IMR-90 (cell line): ENCODE results near the gene RFT1. TPM values are rescaled to one million over a fixed set of nuclear protein-coding genes. Genes with fewer than 3 reads are reported as not detected.

Source experiments
- ATAC-seq: fragments of 200-7000 bp; cut with Tn5 transposase; 2 replicates; pipeline ENCODE4 v1.9.1; 2020; ENCODE audit warnings: low read depth, mild to moderate bottlenecking, moderate library complexity
- BruUV-seq: library from RNA; stranded (reverse); fragments of 400-500 nt; replicated peaks from 2 replicates; lab custom pipeline; 2021; lab: Mats Ljungman, UMichigan
- CTCF ChIA-PET: fragments of 300-600 bp; formaldehyde crosslinking; extraction: SDS; loops from one replicate; lab custom pipeline; 2021; ENCODE audit warnings: antibody characterized with exemption; lab: Yijun Ruan, JAX
- POLR2A ChIA-PET: fragments of 300-600 bp; sonication (Branson Sonifier 250); formaldehyde crosslinking; loops from one replicate; lab custom pipeline; 2022; ENCODE audit warnings: antibody characterized with exemption; ENCODE audit not compliant: unreplicated experiment; lab: Charles Lee
- DNase-seq: peaks from one replicate; pipeline ENCODE4 v3.0.0; 2013
- H2AFZ ChIP-seq: replicated peaks from 2 replicates; pipeline ENCODE3; 2013; ENCODE audit warnings: low read length, mild to moderate bottlenecking; ENCODE audit not compliant: poor library complexity
- H2AK5ac ChIP-seq: 2 replicates; pipeline ENCODE4 v1.6.1; 2013; ENCODE audit warnings: low read depth, low read length, inconsistent platforms
- H2AK9ac ChIP-seq: replicated peaks from 2 replicates; pipeline ENCODE3; 2013; ENCODE audit warnings: mild to moderate bottlenecking, low read depth, low read length, moderate library complexity; ENCODE audit not compliant: poor library complexity
- H2BK120ac ChIP-seq: 2 replicates; pipeline ENCODE4 v1.6.1; 2013; ENCODE audit warnings: low read depth, low read length, inconsistent platforms
- H2BK15ac ChIP-seq: 3 replicates; pipeline ENCODE4 v1.6.1; 2013; ENCODE audit warnings: low read depth, low read length, inconsistent platforms
- H2BK20ac ChIP-seq: 2 replicates; pipeline ENCODE4 v1.6.1; 2013; ENCODE audit warnings: low read depth, mild to moderate bottlenecking, inconsistent platforms, low read length, moderate library complexity
- H2BK5ac ChIP-seq: 2 replicates; pipeline ENCODE4 v1.6.1; 2013; ENCODE audit warnings: mild to moderate bottlenecking, low read depth, low read length, inconsistent platforms; ENCODE audit not compliant: poor library complexity, severe bottlenecking
- H3K14ac ChIP-seq: replicated peaks from 2 replicates; pipeline ENCODE4 v1.6.1; 2013; ENCODE audit warnings: low read depth, low read length, inconsistent platforms
- H3K18ac ChIP-seq: 2 replicates; pipeline ENCODE4 v1.6.1; 2013; ENCODE audit warnings: low read depth, low read length, control low read depth
- H3K23ac ChIP-seq: 2 replicates; pipeline ENCODE4 v1.6.1; 2013; ENCODE audit warnings: low read depth, low read length, inconsistent platforms
- H3K27ac ChIP-seq: 2 replicates; pipeline ENCODE4 v1.5.1; 2013; ENCODE audit warnings: mild to moderate bottlenecking, control low read depth, low read length; ENCODE audit not compliant: insufficient read depth
- H3K27me3 ChIP-seq: 2 replicates; pipeline ENCODE4 v1.6.1; 2013; ENCODE audit warnings: low read length; ENCODE audit not compliant: control insufficient read depth, insufficient read depth
- H3K36me3 ChIP-seq: 2 replicates; pipeline ENCODE4 v1.6.1; 2013; ENCODE audit warnings: low read length, mixed read lengths; ENCODE audit not compliant: control insufficient read depth, insufficient read depth
- H3K4ac ChIP-seq: 2 replicates; pipeline ENCODE4 v1.6.1; 2013; ENCODE audit warnings: low read depth, low read length, inconsistent platforms
- H3K4me1 ChIP-seq: 2 replicates; pipeline ENCODE4 v1.6.1; 2013; ENCODE audit warnings: low read length, mixed read lengths; ENCODE audit not compliant: control insufficient read depth, insufficient read depth
- H3K4me2 ChIP-seq: 2 replicates; pipeline ENCODE4 v1.6.1; 2013; ENCODE audit warnings: low read depth, mild to moderate bottlenecking, control low read depth, low read length, moderate library complexity
- H3K4me3 ChIP-seq: 2 replicates; pipeline ENCODE4 v1.5.1; 2013; ENCODE audit warnings: low read depth, mild to moderate bottlenecking, control low read depth, low read length, moderate library complexity; ENCODE audit not compliant: insufficient read depth
- H3K56ac ChIP-seq: 2 replicates; pipeline ENCODE4 v1.6.1; 2013; ENCODE audit warnings: low read length, inconsistent platforms; ENCODE audit not compliant: insufficient read depth; ENCODE audit errors: extremely low read depth
- H3K79me1 ChIP-seq, 2 experiments: 2 replicates each; pipeline ENCODE4 v1.6.1; 2013; ENCODE audit warnings: low read length in 2 of 2, inconsistent platforms in 1 of 2, low read depth in 1 of 2
- H3K9ac ChIP-seq: 2 replicates; pipeline ENCODE4 v1.6.1; 2013; ENCODE audit warnings: low read depth, low read length, control low read depth
- H3K9me1 ChIP-seq: 2 replicates; pipeline ENCODE4 v1.6.1; 2013; ENCODE audit warnings: low read length, inconsistent platforms; ENCODE audit not compliant: insufficient read depth
- H3K9me3 ChIP-seq: 2 replicates; pipeline ENCODE4 v1.6.1; 2013; ENCODE audit warnings: low read length; ENCODE audit not compliant: control insufficient read depth, insufficient read depth
- H4K20me1 ChIP-seq: 2 replicates; pipeline ENCODE4 v1.6.1; 2013; ENCODE audit warnings: low read length, inconsistent platforms; ENCODE audit not compliant: insufficient read depth
- H4K5ac ChIP-seq: 2 replicates; pipeline ENCODE4 v1.6.1; 2013; ENCODE audit warnings: mild to moderate bottlenecking, low read depth, low read length, control low read depth
- H4K8ac ChIP-seq, 2 experiments: 2 replicates each; pipeline ENCODE4 v1.6.1; 2013; ENCODE audit warnings: low read depth in 2 of 2, low read length in 2 of 2, control low read depth in 1 of 2, inconsistent platforms in 1 of 2
- H4K91ac ChIP-seq: 2 replicates; pipeline ENCODE4 v1.6.1; 2013; ENCODE audit warnings: low read depth, low read length, inconsistent platforms; ENCODE audit not compliant: insufficient read depth
- BHLHE40 ChIP-seq: fragments of 150-350 bp; IDR thresholded peaks from 2 replicates; pipeline ENCODE4 v1.6.1; 2016; ENCODE audit warnings: mild to moderate bottlenecking, low read depth, low read length
- CEBPB ChIP-seq: IDR thresholded peaks from 2 replicates; pipeline ENCODE4 v1.6.1; 2012; ENCODE audit warnings: low read depth, low read length, improper control_type of control experiment
- FOS ChIP-seq: fragments of 150-350 bp; IDR thresholded peaks from 2 replicates; pipeline ENCODE4 v1.6.1; 2016; ENCODE audit warnings: low read depth, low read length
- MAFK ChIP-seq: IDR thresholded peaks from 2 replicates; pipeline ENCODE4 v1.6.1; 2012; ENCODE audit warnings: low read depth, low read length, improper control_type of control experiment
- MAZ ChIP-seq: IDR thresholded peaks from 2 replicates; pipeline ENCODE4 v1.6.1; 2012; ENCODE audit warnings: low read depth, mild to moderate bottlenecking, low read length, improper control_type of control experiment, moderate library complexity, borderline replicate concordance
- MXI1 ChIP-seq: IDR thresholded peaks from 2 replicates; pipeline ENCODE4 v1.6.1; 2012; ENCODE audit warnings: low read depth, mild to moderate bottlenecking, low read length, moderate library complexity, borderline replicate concordance
- NFE2L2 ChIP-seq: fragments of 150-350 bp; IDR thresholded peaks from 2 replicates; pipeline ENCODE4 v1.6.1; 2016; ENCODE audit warnings: low read depth, mild to moderate bottlenecking, low read length
- POLR2A ChIP-seq: IDR thresholded peaks from 2 replicates; pipeline ENCODE4 v1.6.1; 2012; ENCODE audit warnings: mild to moderate bottlenecking, low read depth, low read length
- RAD21 ChIP-seq: IDR thresholded peaks from 2 replicates; pipeline ENCODE4 v1.6.1; 2012; ENCODE audit warnings: low read length, improper control_type of control experiment
- RCOR1 ChIP-seq: IDR thresholded peaks from 2 replicates; pipeline ENCODE4 v1.6.1; 2012; ENCODE audit warnings: mild to moderate bottlenecking, low read length, improper control_type of control experiment; ENCODE audit not compliant: insufficient replicate concordance
- RFX5 ChIP-seq: IDR thresholded peaks from 2 replicates; pipeline ENCODE4 v1.8.0; 2012; ENCODE audit warnings: low read depth, mild to moderate bottlenecking, low read length, moderate library complexity
- SMC3 ChIP-seq: fragments of 150-350 bp; IDR thresholded peaks from 2 replicates; pipeline ENCODE4 v1.6.1; 2016; ENCODE audit warnings: low read depth, mild to moderate bottlenecking, antibody characterized with exemption, low read length, moderate library complexity
- WGBS, 2 experiments: methylation state at CpG; one replicate each; pipeline versions ENCODE4 v1.1.5 to v1.1.7; 2013; ENCODE audit warnings: missing lambda C conversion rate in 2 of 2; ENCODE audit not compliant: insufficient read length in 1 of 2; ENCODE audit errors: extremely low coverage in 2 of 2; 5-methylcytosine and 5-hydroxymethylcytosine counted together
- dilution Hi-C: fragments of 300-500 bp; cut with HindIII; formaldehyde crosslinking; loops from one replicate; pipeline ENCODE4 v1.14.3; 2018; ENCODE audit warnings: low sequenced_read_pairs; ENCODE audit not compliant: unreplicated experiment
- in situ Hi-C: fragments of 300-500 bp; cut with MboI; formaldehyde crosslinking; loops from 3 replicates; pipeline ENCODE4 v1.14.3; 2019; ENCODE audit warnings: low sequenced_read_pairs, inconsistent platforms, mixed read lengths
- intact Hi-C: fragments of 100-400 bp; cut with micrococcal nuclease; formaldehyde crosslinking; loops from 2 replicates; pipeline ENCODE4 v1.10.0; 2022
- polyA plus RNA-seq, 3 experiments: library from polyadenylated mRNA; depleted of rRNA; stranded (reverse); fragments of >200 nt; gene quantifications; 2 replicates each; pipeline ENCODE4 v1.2.3, GENCODE V29; 2012; ENCODE audit warnings: low replicate concordance in 1 of 3
- total RNA-seq: library from RNA; depleted of rRNA; stranded (reverse); fragments of >200 nt; gene quantifications from 2 replicates; pipeline ENCODE4 v1.2.3, GENCODE V29; 2012
- TF ChIP-seq, protein P1 (sequence below): fragments of 150-350 bp; IDR thresholded peaks from 2 replicates; pipeline ENCODE4 v1.6.1; 2016; ENCODE audit warnings: low read depth, mild to moderate bottlenecking, low read length, moderate library complexity, borderline replicate concordance
- TF ChIP-seq, protein P2 (sequence below): conservative IDR thresholded peaks from 2 replicates; pipeline ENCODE4 v1.5.1; 2012; ENCODE audit warnings: mild to moderate bottlenecking, low read depth, low read length, improper control_type of control experiment
- TF ChIP-seq, protein P3 (sequence below): fragments of 150-350 bp; IDR thresholded peaks from 2 replicates; pipeline ENCODE4 v1.6.1; 2017; ENCODE audit warnings: mild to moderate bottlenecking, antibody characterized with exemption, low read length, low read depth

RFT1 gene
- total and polyA plus RNA-seq, 2 of the 4 experiments (the other 2 are of a cell fraction) = 14.5 to 23.5 TPM

DNA sequence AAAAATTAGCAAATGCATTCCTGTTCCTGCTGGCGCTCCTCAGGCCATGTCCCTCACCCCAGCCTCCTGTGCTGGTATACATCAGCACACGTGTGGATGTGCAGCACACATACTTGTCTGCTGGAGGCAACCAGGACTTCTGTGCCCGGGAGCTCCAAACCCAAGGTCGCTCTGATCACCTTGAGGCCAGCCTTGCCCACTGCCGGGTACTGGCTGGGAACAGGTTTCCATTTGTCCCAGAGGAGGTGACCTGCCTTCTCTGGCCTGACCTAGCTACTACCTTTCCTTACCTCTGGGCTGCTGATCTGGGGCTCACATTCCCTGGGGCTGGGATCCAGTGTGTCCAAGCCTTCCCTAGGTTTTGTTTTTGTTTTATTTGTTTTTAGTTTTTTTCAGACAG lies 42.9 kb upstream of the RFT1 start:
- Histone ChIP-seq H3K4me1 (no peaks in the 10 kb centered on the region), H4K20me1 (peaks cover 10% of the 10 kb centered on the region; the same call in 1 of the 2 replicates), H3K79me1 (peaks cover 0 to 61% of the 10 kb centered on the region in 2 experiments), H4K8ac (no peak overlapping the region), H2BK20ac (no peak overlapping the region), H3K9me3 (no peaks in the 10 kb centered on the region), H3K4me3 (no peak overlapping the region), H3K9me1 (peaks cover 6% of the 10 kb centered on the region; the same call in 1 of the 2 replicates), H3K4ac (no peak overlapping the region), H2BK120ac (no peak overlapping the region), H2BK15ac (no peak overlapping the region), H2AK9ac (no peak overlapping the region), H3K23ac (no peak overlapping the region), H2AK5ac (no peak overlapping the region), H3K4me2 (no peak overlapping the region), H4K91ac (no peak overlapping the region), H3K27me3 (no peaks in the 10 kb centered on the region), H3K9ac (no peak overlapping the region), H3K36me3 (peaks cover 4% of the 10 kb centered on the region), H2BK5ac (no peak overlapping the region), H3K14ac (no peak overlapping the region), H3K27ac (no peak overlapping the region), H2AFZ (no peak overlapping the region), H3K56ac (no peak overlapping the region), H3K18ac (no peak overlapping the region), H4K5ac (no peak overlapping the region)
- in situ Hi-C loops (no loop called here), intact Hi-C loops (no loop called here), dilution Hi-C loops (no loop called here)
- DNase-seq (no peak), ATAC-seq (no peak)
- BruUV-seq = no TSS peak
- no peak for TF ChIP-seq RFX5
- TF ChIP-seq CEBPB = no peak
- no peak for TF ChIP-seq POLR2A
- no peak for TF ChIP-seq BHLHE40
- TF ChIP-seq RCOR1 = no peak
- TF ChIP-seq, protein P1, sequence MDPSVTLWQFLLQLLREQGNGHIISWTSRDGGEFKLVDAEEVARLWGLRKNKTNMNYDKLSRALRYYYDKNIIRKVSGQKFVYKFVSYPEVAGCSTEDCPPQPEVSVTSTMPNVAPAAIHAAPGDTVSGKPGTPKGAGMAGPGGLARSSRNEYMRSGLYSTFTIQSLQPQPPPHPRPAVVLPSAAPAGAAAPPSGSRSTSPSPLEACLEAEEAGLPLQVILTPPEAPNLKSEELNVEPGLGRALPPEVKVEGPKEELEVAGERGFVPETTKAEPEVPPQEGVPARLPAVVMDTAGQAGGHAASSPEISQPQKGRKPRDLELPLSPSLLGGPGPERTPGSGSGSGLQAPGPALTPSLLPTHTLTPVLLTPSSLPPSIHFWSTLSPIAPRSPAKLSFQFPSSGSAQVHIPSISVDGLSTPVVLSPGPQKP = no peak
- TF ChIP-seq MAFK = no peak
- no peak for TF ChIP-seq NFE2L2
- TF ChIP-seq RAD21 = no peak
- no peak for TF ChIP-seq MAZ
- TF ChIP-seq, protein P2, sequence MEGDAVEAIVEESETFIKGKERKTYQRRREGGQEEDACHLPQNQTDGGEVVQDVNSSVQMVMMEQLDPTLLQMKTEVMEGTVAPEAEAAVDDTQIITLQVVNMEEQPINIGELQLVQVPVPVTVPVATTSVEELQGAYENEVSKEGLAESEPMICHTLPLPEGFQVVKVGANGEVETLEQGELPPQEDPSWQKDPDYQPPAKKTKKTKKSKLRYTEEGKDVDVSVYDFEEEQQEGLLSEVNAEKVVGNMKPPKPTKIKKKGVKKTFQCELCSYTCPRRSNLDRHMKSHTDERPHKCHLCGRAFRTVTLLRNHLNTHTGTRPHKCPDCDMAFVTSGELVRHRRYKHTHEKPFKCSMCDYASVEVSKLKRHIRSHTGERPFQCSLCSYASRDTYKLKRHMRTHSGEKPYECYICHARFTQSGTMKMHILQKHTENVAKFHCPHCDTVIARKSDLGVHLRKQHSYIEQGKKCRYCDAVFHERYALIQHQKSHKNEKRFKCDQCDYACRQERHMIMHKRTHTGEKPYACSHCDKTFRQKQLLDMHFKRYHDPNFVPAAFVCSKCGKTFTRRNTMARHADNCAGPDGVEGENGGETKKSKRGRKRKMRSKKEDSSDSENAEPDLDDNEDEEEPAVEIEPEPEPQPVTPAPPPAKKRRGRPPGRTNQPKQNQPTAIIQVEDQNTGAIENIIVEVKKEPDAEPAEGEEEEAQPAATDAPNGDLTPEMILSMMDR = no peak
- no peak for TF ChIP-seq MXI1
- TF ChIP-seq FOS = no peak
- no peak for TF ChIP-seq SMC3
- TF ChIP-seq, protein P3, sequence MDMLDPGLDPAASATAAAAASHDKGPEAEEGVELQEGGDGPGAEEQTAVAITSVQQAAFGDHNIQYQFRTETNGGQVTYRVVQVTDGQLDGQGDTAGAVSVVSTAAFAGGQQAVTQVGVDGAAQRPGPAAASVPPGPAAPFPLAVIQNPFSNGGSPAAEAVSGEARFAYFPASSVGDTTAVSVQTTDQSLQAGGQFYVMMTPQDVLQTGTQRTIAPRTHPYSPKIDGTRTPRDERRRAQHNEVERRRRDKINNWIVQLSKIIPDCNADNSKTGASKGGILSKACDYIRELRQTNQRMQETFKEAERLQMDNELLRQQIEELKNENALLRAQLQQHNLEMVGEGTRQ = no peak
- ChIA-PET POLR2A (no interaction called here), CTCF (no interaction called here)
- 80% methylated on average over 2 of the region's 5 CpGs; no CpG with 5 or more reads in 1 of the 2 experiments for WGBS, 2 experiments
